GM21367 (cell line): ENCODE data around the gene LTBR.

ENCODE experiments used
- ATAC-seq: cut with Tn5 transposase; IDR thresholded peaks from one replicate; pipeline ENCODE4 v1.9.1; 2021; ENCODE audit not compliant: unreplicated experiment

The LTBR gene

GRCh38 chr12:6367969-6368892 lies 15.7 kb upstream of the LTBR start:
- ATAC-seq, result no peak

DNA sequence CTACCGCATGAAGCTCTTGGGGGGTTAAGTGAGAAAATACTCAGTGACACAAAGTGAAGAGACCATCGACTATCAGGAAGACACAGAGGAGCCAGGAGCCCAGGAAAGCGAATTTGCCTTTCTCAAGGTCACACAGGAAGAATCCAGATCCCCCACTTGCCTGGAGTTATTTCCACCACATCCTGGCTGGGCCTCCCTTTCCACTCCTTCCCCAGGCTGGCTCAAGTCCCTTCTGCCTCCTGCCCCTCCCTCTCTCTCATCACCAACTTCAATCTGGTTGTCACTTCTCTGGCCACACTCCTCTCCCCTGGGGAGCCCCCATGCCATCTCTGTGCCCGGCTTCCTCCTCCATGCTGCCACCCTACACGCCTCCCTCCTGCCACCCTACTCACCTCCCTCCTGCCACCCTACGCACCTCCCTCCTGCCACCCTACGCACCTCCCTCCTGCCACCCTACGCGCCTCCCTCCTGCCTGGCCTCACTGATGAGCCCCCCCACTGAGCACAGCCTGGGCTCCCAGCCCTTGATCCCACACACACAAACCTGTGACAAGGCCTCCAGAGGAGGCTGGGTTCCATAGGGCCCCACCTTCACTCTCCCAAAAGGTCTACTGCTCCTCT lies 14.9 kb upstream of the LTBR start:
- no peak for ATAC-seq

DNA sequence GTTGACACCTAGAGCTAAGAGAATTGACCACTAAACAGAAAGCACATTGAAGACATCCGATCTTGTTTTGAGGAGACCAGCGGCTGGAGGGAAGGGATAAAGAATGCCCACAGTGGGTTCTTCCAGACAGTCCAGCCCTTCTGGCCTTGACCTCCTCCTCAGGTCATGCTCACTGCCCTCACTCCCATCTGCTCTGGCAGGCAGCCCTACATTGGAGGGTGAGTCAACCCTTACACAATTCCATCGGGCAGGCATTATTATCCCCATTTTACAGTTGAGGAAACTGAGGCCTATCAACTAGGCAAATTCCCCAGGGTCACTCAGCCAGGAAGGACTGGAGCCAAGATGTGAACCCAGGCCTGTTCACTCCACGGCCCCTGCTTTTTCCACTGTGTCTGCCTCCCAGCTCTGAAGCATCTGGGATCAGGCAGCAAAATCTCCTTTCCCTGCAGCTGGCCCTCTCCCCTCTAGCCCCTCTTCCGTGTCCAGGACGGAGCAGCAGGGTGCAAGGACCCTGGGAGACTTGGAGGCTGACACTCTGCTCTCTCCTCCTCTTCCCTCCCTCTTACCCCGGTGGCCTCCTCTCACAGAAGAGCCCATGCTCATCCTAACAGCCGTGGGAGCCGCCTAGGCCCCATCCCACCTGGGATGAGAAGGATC lies 13.9 kb upstream of the LTBR start:
- ATAC-seq, result no peak

- no peak for ATAC-seq
Observed at GRCh38 chr12:6370576-6370935, 13.4 kb upstream of the LTBR start.

- ATAC-seq, result no peak
Observed at GRCh38 chr12:6370994-6371754, 12.8 kb upstream of the LTBR start.

- no peak for ATAC-seq
Observed at GRCh38 chr12:6372403-6373003, 11.5 kb upstream of the LTBR start.

GRCh38 chr12:6373022-6373787 lies 10.8 kb upstream of the LTBR start:
- no peak for ATAC-seq

- ATAC-seq, result no peak
Observed at GRCh38 chr12:6374028-6374785, 9.8 kb upstream of the LTBR start.

GRCh38 chr12:6374786-6375160 lies 9.2 kb upstream of the LTBR start:
- ATAC-seq, result no peak

DNA sequence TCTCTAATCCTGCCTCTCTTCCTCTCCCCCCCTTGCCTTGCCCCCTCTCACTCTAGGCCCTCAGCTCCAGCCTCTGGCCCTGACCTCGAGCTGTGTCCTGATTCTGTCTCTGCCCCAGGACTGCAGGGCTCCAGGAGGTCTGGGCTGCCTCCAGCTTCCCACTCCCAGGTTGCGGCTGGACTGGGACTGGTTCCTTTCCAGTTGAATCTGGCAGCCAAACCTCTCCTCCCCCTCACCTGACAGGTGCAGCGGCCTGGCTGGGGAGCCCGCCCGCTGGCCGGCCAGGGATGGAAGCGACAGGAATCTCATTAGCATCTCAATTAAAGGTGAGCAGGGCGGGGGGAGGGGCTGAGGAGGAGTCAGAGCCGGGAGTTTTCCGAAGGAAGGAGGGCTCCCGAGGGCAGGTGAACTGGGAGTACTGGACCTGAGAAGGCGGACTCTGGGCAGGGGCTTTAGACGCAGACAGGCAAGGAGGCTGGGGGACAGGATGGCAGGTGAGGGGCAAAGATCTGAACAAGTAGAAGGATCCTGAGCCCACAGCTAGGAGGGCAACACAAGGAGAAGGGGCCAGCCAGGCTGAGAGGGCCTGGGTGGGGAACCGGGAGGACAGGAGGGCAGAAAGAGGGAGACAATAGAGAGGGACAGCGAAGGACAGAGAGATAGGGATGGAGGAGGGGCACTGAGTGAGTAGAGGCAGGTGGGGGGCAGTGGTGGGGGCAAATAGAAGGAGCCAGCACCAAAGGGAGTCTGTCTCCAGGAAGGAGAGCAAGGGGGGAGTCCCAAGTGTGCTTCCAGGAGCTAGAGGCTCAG lies 8.5 kb upstream of the LTBR start, which contains the start of gene SCNN1A:
Gene SCNN1A (minus strand): TSS at position 295 of the 810 bp plus-strand sequence. CDS start 780 bp downstream, outside the sequence.
- ATAC-seq, result no peak

GRCh38 chr12:6376079-6376869 lies 7.7 kb upstream of the LTBR start:
- ATAC-seq, result no peak

DNA sequence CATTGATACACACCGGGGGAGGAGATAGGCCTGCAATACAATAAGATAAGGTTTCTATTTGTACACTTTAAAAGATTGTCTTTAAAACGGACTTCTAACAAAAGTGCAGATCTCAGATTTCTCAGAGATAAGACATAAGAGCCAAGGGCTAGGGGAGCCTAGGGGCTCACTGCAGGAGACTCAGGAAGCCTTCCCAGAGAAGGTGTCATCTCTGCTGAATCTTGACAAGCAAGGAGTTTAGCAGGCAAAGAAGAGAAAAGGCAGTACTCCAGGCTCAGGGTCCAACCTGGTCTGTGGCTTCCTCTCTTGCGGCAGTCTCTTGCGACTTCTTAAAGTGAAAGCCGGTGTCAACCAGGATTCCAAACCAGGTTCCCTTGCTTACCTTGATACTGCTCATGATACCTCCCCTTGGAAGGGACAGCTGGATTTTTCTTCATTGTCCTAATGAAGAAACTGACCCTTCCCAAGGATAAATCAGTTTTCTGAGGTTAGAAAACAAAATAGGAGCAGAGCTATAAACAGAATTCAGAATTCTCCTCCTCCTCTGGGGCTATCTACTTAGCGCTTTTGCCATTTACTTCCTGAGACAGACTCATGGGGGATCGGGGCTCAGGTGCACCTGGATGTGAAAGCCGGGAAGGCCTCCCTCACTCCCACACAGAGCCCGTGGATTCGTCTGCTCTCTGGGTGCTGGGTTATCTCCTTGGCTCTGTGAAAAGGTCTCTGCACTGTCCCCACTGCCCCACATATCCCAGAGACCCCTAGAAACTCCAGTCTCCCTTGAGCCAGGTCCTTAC lies 6.9 kb upstream of the LTBR start:
- no peak for ATAC-seq

- no peak for ATAC-seq
Observed at GRCh38 chr12:6377667-6377994, 6.3 kb upstream of the LTBR start.

- no peak for ATAC-seq
Observed at GRCh38 chr12:6378709-6379472, 5.1 kb upstream of the LTBR start.

DNA sequence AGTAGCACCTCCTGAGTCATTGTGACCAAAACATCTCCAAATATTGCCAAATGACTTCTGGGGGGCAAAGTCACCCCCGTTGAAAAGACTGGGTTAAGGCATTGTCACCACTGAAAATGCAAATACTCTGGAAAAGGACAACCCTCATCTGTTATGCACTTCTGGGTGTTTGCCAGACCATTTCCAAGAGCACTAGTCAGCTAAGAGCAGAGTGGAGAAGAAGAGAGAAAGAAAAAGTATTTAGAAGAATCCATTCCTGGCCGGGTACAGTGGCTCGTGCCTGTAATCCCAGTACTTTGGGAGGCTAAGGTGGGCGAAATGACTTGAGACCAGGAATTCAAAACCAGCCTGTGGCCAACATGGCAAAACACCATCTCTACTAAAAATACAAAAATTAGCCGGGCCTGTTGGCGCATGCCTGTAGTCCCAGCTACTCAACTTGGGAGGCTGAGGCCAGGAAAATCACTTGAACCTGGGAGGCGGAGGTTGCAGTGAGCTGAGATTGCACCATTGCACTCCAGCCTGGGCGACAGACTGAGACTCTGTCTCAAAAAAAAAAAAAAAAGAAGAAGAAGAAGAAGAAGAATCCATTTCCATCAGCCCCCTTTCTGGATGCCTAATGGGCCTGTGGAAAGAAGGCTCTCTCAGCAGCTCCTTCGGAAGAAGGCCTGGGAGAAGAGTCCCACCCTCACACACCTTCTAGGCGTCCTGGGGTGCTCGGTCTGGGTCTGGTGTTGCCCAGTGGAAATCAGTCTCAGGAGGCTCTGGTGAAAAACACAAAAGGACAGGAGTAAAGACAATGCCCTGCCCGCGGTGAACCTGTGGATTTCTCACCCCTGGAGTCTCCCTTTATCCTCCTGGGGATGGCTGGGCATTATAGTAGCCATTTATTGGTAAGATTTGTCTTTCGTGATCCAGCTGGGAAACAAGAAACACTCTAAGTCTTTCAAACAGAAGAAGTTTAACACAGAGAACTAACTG lies 3.5 kb upstream of the LTBR start:
- no peak for ATAC-seq
